Measurements from ENCODE around the gene CAMKMT.

The CAMKMT gene

DNA sequence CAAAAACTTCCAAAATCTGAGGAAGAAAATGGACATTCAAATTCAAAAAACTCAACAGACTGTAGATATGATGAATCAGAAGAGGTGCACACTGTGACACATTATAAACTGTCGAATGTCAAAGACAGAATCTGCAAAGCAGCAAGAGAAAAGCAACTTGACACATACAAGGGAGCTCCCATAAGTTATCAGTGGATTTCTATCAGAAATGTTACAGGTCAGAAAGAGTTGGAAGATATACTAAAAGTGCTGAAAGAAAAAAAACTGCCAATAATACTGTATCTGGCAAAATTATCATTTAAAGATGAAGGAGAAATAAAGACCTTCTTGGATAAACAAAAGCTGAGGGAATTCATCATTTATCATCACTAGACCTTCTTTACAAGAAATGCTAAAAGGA lies 102.7 kb downstream of the CAMKMT start:
- DNase-seq: no peak
- Histone ChIP-seq H3K36me3 (replicated peaks; ENCODE audit: insufficient read depth, low read length) (no peaks in the 10 kb centered on the region), H3K9me3 (replicated peaks; ENCODE audit: insufficient read depth, low read length) (no peaks in the 10 kb centered on the region), H3K27ac (ENCODE audit: low read length) (no peak overlapping the region), H3K9ac (ENCODE audit: low read length) (no peak overlapping the region), H3K4me3 (ENCODE audit: low read length) (no peak overlapping the region), H3K79me2 (ENCODE audit: low read length) (no peaks in the 10 kb centered on the region), H4K20me1 (ENCODE audit: insufficient read depth, low read length) (no peaks in the 10 kb centered on the region), H3K9me2 (replicated peaks; ENCODE audit: insufficient read depth, low read length) (no peaks in the 10 kb centered on the region), H3K4me1 (ENCODE audit: low read length) (no peaks in the 10 kb centered on the region), H3F3A (ENCODE audit: insufficient read depth, low read length) (no peaks in the 10 kb centered on the region), H2AFZ (ENCODE audit: low read length) (no peak overlapping the region), H3K4me2 (ENCODE audit: low read depth, low read length) (no peak overlapping the region), H3K27me3 (replicated peaks; ENCODE audit: insufficient read depth, low read length) (no peaks in the 10 kb centered on the region)
- TF ChIP-seq EZH2 (optimal IDR thresholded peaks at IDR 0.05; ENCODE audit: low read depth, low read length) (no peak), EZH2phosphoT487 (IDR thresholded peaks at IDR 0.05; ENCODE audit: low read length) (no peak)
- TF ChIP-seq, protein P1, sequence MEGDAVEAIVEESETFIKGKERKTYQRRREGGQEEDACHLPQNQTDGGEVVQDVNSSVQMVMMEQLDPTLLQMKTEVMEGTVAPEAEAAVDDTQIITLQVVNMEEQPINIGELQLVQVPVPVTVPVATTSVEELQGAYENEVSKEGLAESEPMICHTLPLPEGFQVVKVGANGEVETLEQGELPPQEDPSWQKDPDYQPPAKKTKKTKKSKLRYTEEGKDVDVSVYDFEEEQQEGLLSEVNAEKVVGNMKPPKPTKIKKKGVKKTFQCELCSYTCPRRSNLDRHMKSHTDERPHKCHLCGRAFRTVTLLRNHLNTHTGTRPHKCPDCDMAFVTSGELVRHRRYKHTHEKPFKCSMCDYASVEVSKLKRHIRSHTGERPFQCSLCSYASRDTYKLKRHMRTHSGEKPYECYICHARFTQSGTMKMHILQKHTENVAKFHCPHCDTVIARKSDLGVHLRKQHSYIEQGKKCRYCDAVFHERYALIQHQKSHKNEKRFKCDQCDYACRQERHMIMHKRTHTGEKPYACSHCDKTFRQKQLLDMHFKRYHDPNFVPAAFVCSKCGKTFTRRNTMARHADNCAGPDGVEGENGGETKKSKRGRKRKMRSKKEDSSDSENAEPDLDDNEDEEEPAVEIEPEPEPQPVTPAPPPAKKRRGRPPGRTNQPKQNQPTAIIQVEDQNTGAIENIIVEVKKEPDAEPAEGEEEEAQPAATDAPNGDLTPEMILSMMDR (IDR thresholded peaks at IDR 0.05; ENCODE audit: low read length): no peak

DNA sequence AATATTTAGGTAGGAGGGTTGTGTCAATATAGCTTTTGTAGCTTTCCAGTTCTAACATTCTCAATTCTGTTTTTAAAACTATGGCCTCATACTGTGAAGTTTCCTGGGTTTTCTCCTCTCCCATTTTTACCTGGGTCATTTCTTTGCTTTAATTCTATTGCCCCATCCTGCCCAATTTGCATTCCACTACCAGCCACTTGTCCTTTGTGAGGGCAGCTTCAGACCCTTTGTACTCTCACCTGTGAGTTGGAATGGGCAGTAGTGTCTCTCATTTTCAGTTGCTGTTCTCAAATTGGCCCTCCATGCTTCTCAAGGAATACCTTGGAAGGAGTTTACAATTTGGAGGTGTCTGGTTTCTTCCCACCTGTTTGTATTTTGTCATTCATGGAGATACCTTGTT lies 108.4 kb downstream of the CAMKMT start:
- Histone ChIP-seq H3F3A (ENCODE audit: insufficient read depth, low read length) (no peaks in the 10 kb centered on the region), H3K4me1 (ENCODE audit: low read length) (no peaks in the 10 kb centered on the region), H3K9ac (ENCODE audit: low read length) (no peak overlapping the region), H3K27ac (ENCODE audit: low read length) (no peak overlapping the region), H3K9me3 (replicated peaks; ENCODE audit: insufficient read depth, low read length) (no peaks in the 10 kb centered on the region), H3K9me2 (replicated peaks; ENCODE audit: insufficient read depth, low read length) (no peaks in the 10 kb centered on the region; the same call in 1 of the 2 replicates), H3K4me3 (ENCODE audit: low read length) (no peak overlapping the region), H2AFZ (ENCODE audit: low read length) (no peak overlapping the region), H4K20me1 (ENCODE audit: insufficient read depth, low read length) (no peaks in the 10 kb centered on the region), H3K27me3 (replicated peaks; ENCODE audit: insufficient read depth, low read length) (no peaks in the 10 kb centered on the region), H3K36me3 (replicated peaks; ENCODE audit: insufficient read depth, low read length) (no peaks in the 10 kb centered on the region), H3K79me2 (ENCODE audit: low read length) (no peaks in the 10 kb centered on the region), H3K4me2 (ENCODE audit: low read depth, low read length) (no peak overlapping the region)
- DNase-seq: no peak
- TF ChIP-seq EZH2 (optimal IDR thresholded peaks at IDR 0.05; ENCODE audit: low read depth, low read length) (no peak), EZH2phosphoT487 (IDR thresholded peaks at IDR 0.05; ENCODE audit: low read length) (no peak)
- TF ChIP-seq, protein P1 (IDR thresholded peaks at IDR 0.05; ENCODE audit: low read length): no peak

DNA sequence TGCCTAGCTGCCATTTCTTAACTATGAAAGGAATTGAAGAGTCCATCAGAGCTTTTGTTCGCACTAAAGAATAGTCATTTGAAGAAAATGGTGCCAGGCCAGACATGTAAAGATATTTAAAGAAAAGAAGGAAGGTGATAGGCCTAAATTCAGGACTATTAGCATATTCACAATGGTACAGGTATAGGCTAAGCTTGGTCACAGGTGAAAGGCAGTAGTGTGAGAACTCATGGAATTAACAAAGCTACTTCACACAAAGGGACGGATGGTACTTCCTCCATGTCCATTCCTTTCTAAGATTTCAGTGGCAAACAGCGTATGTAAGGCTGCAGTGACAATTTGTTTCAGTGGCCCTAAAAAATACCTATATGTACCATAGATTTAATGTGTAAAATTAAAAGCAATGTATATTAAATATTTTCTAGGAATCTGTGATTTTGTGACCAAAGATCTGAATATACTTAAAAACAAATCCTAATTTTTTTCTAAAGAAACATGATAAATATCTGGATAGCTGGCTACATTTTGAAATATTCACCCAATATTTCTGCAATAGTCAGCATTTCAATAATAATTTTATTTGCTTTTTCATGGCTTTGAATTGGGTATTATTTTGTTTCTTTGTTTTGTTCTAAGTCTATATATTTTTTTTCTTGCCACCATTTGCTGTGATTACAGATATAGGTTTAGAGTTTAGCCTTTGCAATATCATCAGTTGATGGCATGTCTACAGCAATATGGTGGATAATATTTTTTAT lies 116.1 kb downstream of the CAMKMT start:
- Histone ChIP-seq H3K27me3 (replicated peaks; ENCODE audit: insufficient read depth, low read length) (no peaks in the 10 kb centered on the region), H3K4me1 (ENCODE audit: low read length) (0 out of 2 replicates have a peak, but pooled peaks cover 6% of the 10 kb centered on the region), H3K9ac (ENCODE audit: low read length) (no peak overlapping the region), H3K79me2 (ENCODE audit: low read length) (no peaks in the 10 kb centered on the region), H3K36me3 (replicated peaks; ENCODE audit: insufficient read depth, low read length) (no peaks in the 10 kb centered on the region), H4K20me1 (ENCODE audit: insufficient read depth, low read length) (no peaks in the 10 kb centered on the region), H2AFZ (ENCODE audit: low read length) (no peak overlapping the region), H3F3A (ENCODE audit: insufficient read depth, low read length) (no peaks in the 10 kb centered on the region), H3K9me2 (replicated peaks; ENCODE audit: insufficient read depth, low read length) (no peaks in the 10 kb centered on the region), H3K9me3 (replicated peaks; ENCODE audit: insufficient read depth, low read length) (no peaks in the 10 kb centered on the region), H3K27ac (ENCODE audit: low read length) (no peak overlapping the region), H3K4me2 (ENCODE audit: low read depth, low read length) (no peak overlapping the region), H3K4me3 (ENCODE audit: low read length) (no peak overlapping the region)
- TF ChIP-seq, protein P1 (IDR thresholded peaks at IDR 0.05; ENCODE audit: low read length): no peak
- TF ChIP-seq EZH2phosphoT487 (IDR thresholded peaks at IDR 0.05; ENCODE audit: low read length): no peak
- no peak for TF ChIP-seq EZH2 (optimal IDR thresholded peaks at IDR 0.05; ENCODE audit: low read depth, low read length)
- DNase-seq: no peak
